HG02623 (cell line): ENCODE data around the gene SPTBN1.

Experiments used
- ATAC-seq: cut with Tn5 transposase; IDR thresholded peaks from one replicate; pipeline ENCODE4 v1.9.1; 2021; ENCODE audit warnings: moderate library complexity; ENCODE audit not compliant: unreplicated experiment

Gene SPTBN1

GRCh38 chr2:54587171-54588016, 131.3 kb downstream of the SPTBN1 start:
- no peak for ATAC-seq

GRCh38 chr2:54588244-54588899, 132.2 kb downstream of the SPTBN1 start:
- no peak for ATAC-seq

GRCh38 chr2:54589038-54589339, 132.9 kb downstream of the SPTBN1 start:
- no peak for ATAC-seq

GRCh38 chr2:54589340-54590215, 133.5 kb downstream of the SPTBN1 start:
- no peak for ATAC-seq

- no peak for ATAC-seq
Observed at GRCh38 chr2:54590216-54591120, 134.3 kb downstream of the SPTBN1 start.

GRCh38 chr2:54591551-54591950, 135.4 kb downstream of the SPTBN1 start:
- ATAC-seq: no peak

GRCh38 chr2:54593249-54593648, 137.1 kb downstream of the SPTBN1 start:
- no peak for ATAC-seq

GRCh38 chr2:54594048-54594447, 137.9 kb downstream of the SPTBN1 start:
- ATAC-seq: no peak

GRCh38 chr2:54595161-54595803, 139.2 kb downstream of the SPTBN1 start:
- ATAC-seq: no peak

GRCh38 chr2:54595999-54596902, 140.1 kb downstream of the SPTBN1 start:
- no peak for ATAC-seq

GRCh38 chr2:54597153-54597848, 141.2 kb downstream of the SPTBN1 start:
- ATAC-seq: no peak

- ATAC-seq: no peak
Observed at GRCh38 chr2:54598347-54599325, 142.5 kb downstream of the SPTBN1 start.

- no peak for ATAC-seq
Observed at GRCh38 chr2:54599326-54599710, 143.2 kb downstream of the SPTBN1 start.

- no peak for ATAC-seq
Observed at GRCh38 chr2:54599914-54600313, 143.8 kb downstream of the SPTBN1 start.

GRCh38 chr2:54601339-54601738, 145.2 kb downstream of the SPTBN1 start:
- no peak for ATAC-seq

GRCh38 chr2:54602736-54603322, 146.7 kb downstream of the SPTBN1 start:
- no peak for ATAC-seq

- no peak for ATAC-seq
Observed at GRCh38 chr2:54603357-54603756, 147.2 kb downstream of the SPTBN1 start.
